D341Med (cell line): ENCODE results near the gene SLC35E3.

Experiments
- DNase-seq: peaks from one replicate; pipeline ENCODE4 v3.0.0; 2012; ENCODE audit warnings: low spot score

SLC35E3 gene

GRCh38 chr12:68745904-68746571, at the start of gene SLC35E3:
Gene SLC35E3 (plus strand): TSS chr12:68746176. CDS start chr12:68746378, 202 bp downstream.
- peak; percentile 99 for DNase-seq

- DNase-seq, result no peak
These were observed 46.5 kb upstream of the SLC35E3 start for GRCh38 chr12:68699486-68699885.

- no peak for DNase-seq
These were observed 18.2 kb upstream of the SLC35E3 start for GRCh38 chr12:68727776-68728175.

GRCh38 chr12:68733661-68734071, 12.3 kb upstream of the SLC35E3 start:
- DNase-seq, result no peak

GRCh38 chr12:68739891-68740290, 6.1 kb upstream of the SLC35E3 start:
- peak; percentile 24 for DNase-seq

- no peak for DNase-seq
These were observed 2.6 kb upstream of the SLC35E3 start for GRCh38 chr12:68743356-68743755.

GRCh38 chr12:68745376-68745903, 536 bp upstream of the SLC35E3 start:
- no peak for DNase-seq

GRCh38 chr12:68746572-68747180, 700 bp downstream of the SLC35E3 start:
- peak; percentile 71 for DNase-seq

GRCh38 chr12:68749443-68749842, 3.5 kb downstream of the SLC35E3 start:
- no peak for DNase-seq

- no peak for DNase-seq
These were observed 3.9 kb downstream of the SLC35E3 start for GRCh38 chr12:68749861-68750260.

GRCh38 chr12:68750506-68750905, 4.5 kb downstream of the SLC35E3 start:
- no peak for DNase-seq

GRCh38 chr12:68755536-68756243, 9.7 kb downstream of the SLC35E3 start:
- DNase-seq, result no peak

- DNase-seq, result no peak
These were observed 13.9 kb downstream of the SLC35E3 start for GRCh38 chr12:68759852-68760251.

GRCh38 chr12:68760806-68761441, 14.9 kb downstream of the SLC35E3 start:
- no peak for DNase-seq

GRCh38 chr12:68761442-68761812, 15.5 kb downstream of the SLC35E3 start:
- no peak for DNase-seq

- DNase-seq, result no peak
These were observed 16.1 kb downstream of the SLC35E3 start for GRCh38 chr12:68761901-68762630.

- no peak for DNase-seq
These were observed 16.7 kb downstream of the SLC35E3 start for GRCh38 chr12:68762691-68763090.

GRCh38 chr12:68765696-68766095, 19.7 kb downstream of the SLC35E3 start:
- DNase-seq, result no peak

- no peak for DNase-seq
These were observed 20.7 kb downstream of the SLC35E3 start for GRCh38 chr12:68766646-68767045.

GRCh38 chr12:68767191-68767590, 21.2 kb downstream of the SLC35E3 start:
- DNase-seq, result no peak

- no peak for DNase-seq
These were observed 22.5 kb downstream of the SLC35E3 start for GRCh38 chr12:68768431-68768939.

GRCh38 chr12:68769941-68770340, 24.0 kb downstream of the SLC35E3 start:
- no peak for DNase-seq
